ELF-1 (cell line): ENCODE results near the gene EIF4E1B.

Experiments
- DNase-seq: peaks from one replicate; pipeline ENCODE4 v3.0.0-alpha.2; 2016; ENCODE audit warnings: low read depth, low spot score

Gene EIF4E1B

GRCh38 chr5:176606032-176606431 lies 24.4 kb upstream of the EIF4E1B start:
- peak; percentile 58 for DNase-seq

GRCh38 chr5:176606875-176607274 lies 23.6 kb upstream of the EIF4E1B start:
- DNase-seq = no peak

GRCh38 chr5:176608142-176608705 lies 22.3 kb upstream of the EIF4E1B start:
- DNase-seq = no peak

- DNase-seq = no peak
Measured at GRCh38 chr5:176608937-176609723, 21.3 kb upstream of the EIF4E1B start.

GRCh38 chr5:176609724-176610434 lies 20.6 kb upstream of the EIF4E1B start, which contains the start of gene GPRIN1:
Gene GPRIN1, minus strand, starts transcription at chr5:176610156. Its CDS starts 10,322 bp downstream, at chr5:176599834.
- DNase-seq = peak; percentile 83

GRCh38 chr5:176610435-176610773 lies 20.1 kb upstream of the EIF4E1B start:
- no peak for DNase-seq

- peak; percentile 79 for DNase-seq
Measured at GRCh38 chr5:176611435-176611834, 19.0 kb upstream of the EIF4E1B start.

GRCh38 chr5:176612008-176612407 lies 18.5 kb upstream of the EIF4E1B start:
- DNase-seq = no peak

- no peak for DNase-seq
Measured at GRCh38 chr5:176612855-176613254, 17.6 kb upstream of the EIF4E1B start.

GRCh38 chr5:176614805-176615478 lies 15.5 kb upstream of the EIF4E1B start:
- no peak for DNase-seq

GRCh38 chr5:176616511-176616910 lies 14.0 kb upstream of the EIF4E1B start:
- no peak for DNase-seq

GRCh38 chr5:176618783-176619182 lies 11.7 kb upstream of the EIF4E1B start:
- peak; percentile 58 for DNase-seq

GRCh38 chr5:176619203-176619568 lies 11.3 kb upstream of the EIF4E1B start:
- DNase-seq = peak; percentile 93

- DNase-seq = no peak
Measured at GRCh38 chr5:176619569-176620332, 10.7 kb upstream of the EIF4E1B start.

- DNase-seq = no peak
Measured at GRCh38 chr5:176620333-176620981, 10.0 kb upstream of the EIF4E1B start.

- no peak for DNase-seq
Measured at GRCh38 chr5:176621661-176622079, 8.8 kb upstream of the EIF4E1B start.

- no peak for DNase-seq
Measured at GRCh38 chr5:176624142-176624541, 6.3 kb upstream of the EIF4E1B start.

GRCh38 chr5:176624938-176625337 lies 5.5 kb upstream of the EIF4E1B start:
- no peak for DNase-seq

- no peak for DNase-seq
Measured at GRCh38 chr5:176625512-176625911, 5.0 kb upstream of the EIF4E1B start.

- no peak for DNase-seq
Measured at GRCh38 chr5:176625966-176626875, 4.3 kb upstream of the EIF4E1B start.
